UCSD-AML1 (cell line): ENCODE measurements around the gene CDA.

ENCODE experiments used
- DNase-seq: peaks from one replicate; lab custom pipeline; 2025; ENCODE audit not compliant: unreplicated experiment; lab: John Stamatoyannopoulos, UW

Gene CDA

DNA sequence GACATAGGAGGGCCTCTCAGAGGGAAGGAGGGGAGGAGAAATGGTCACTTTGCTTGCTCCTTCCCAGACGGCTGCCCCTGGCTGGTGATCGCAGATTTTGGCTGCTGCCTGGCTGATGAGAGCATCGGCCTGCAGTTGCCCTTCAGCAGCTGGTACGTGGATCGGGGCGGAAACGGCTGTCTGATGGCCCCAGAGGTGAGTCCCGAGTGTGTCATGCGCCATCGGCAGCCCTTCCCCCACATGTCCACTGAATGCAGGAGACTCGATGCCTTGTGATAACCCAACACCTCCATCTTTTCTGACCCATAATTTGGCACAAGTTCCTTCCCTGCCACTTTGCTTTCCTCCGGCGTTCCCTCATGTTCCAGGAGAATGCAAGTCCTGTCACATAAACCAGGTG lies 59.5 kb downstream of the CDA start:
- DNase-seq = no peak

DNA sequence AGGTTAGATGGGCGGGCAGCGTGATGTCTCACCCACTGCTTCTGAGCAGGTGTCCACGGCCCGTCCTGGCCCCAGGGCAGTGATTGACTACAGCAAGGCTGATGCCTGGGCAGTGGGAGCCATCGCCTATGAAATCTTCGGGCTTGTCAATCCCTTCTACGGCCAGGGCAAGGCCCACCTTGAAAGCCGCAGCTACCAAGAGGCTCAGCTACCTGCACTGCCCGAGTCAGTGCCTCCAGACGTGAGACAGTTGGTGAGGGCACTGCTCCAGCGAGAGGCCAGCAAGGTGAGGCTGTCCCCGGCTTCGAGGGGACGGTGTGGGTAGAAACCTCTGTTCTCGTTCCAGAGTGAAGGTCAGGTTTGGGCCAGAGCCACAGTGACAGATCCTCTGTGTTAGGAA lies 60.0 kb downstream of the CDA start:
- no peak for DNase-seq

DNA sequence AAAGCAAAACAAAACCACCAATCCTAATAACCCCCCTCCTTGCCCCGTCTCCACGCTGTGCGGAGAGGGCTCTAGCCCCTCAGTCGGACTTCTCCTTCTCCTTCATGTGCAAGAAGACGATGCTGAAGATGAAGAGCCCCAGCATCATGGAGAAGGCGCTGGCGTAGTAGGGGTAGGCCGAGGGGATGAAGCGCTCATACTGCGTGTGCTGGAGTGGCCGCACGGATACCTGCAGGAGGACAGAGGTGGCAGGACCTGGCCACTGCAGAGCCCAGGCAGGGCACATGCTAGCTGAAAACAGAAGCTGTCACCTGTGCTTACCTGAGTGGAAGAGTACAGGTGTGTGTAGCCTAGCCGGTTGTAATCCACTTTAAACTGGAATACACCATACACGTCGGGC lies 63.4 kb downstream of the CDA start:
- DNase-seq = no peak

DNA sequence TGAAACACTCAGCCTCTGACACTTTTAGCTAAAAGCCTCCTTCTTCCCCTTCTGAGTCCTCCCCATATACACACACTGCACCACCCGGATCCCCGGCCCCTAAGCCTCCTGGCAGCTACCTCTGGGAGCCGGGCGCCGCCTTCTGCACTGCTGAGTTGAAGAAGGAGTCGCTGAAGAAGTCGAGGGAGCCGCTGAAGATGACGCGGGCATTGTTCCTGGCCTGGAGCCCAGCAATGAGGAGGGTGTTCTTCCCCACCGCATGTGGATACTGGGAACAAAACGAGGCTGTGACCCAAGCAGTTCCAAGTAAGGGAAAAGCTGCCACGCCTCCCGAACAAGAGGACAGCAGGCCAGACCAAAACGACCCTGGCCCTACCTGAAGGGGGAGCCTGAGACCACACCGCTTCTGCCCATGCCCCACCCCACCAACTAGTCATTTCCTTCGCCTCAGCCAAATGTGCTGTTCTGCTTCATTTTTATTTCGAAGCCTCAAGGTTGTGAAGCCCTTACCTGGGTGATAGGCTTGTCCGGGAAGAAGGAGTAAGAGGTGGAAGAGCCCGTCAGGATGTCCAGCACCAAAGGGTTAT lies 65.3 kb downstream of the CDA start:
- DNase-seq = no peak

DNA sequence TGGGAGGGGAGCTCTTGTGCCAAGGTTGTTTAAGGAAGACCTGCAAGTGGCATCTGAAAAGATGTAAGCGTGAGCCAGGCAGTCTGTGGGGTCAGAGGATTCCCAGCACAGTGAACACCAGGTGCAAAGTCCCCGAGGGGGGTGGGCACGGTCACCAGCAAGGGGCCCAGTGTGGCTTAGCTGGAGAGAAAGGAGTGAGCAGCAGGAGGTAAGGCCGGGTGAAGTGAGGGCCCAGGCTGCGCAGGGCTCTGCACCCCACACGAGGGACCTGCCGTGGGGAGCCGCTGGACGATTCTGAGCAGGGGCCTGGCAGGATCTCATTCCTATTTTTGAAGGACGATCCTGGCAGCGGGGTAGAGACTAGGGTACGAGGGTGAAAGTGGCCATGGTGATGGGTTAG lies 68.1 kb downstream of the CDA start:
- no peak for DNase-seq

DNA sequence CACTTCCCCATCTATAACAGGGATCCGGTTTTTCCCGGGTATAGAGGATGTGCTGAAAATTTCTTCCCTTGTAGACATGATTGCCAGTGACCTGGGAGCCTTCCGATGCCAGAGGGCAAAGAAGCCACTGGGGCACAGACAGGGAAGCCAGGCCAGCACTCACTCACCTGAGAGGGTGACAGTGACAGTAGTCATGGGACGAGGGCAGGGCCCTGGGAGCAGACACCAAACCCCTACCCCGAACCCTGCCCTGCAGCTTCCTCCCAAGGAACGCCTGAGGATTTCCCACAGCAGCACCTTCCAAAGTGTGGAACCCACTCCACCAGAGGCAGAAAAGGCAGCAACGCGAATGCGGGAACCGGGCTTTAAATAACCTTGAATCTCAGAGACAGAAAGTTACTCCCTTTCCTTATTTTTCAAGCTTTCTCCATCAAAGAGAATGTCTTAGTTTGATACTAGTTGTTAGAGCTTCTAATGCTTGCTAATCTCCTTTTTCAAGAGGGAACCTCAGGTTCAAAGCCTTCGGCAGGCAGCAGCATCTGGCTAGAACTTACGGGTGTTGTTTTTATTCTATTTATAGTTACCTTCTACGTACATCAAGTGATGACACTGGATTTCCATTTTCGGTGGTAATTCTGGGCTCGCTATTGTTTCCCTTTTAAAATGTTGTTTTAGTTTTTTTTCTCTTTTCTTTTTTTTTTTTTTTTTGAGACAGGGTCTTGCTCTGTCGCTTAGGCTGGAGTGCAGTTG lies 69.4 kb downstream of the CDA start:
- DNase-seq = no peak

DNA sequence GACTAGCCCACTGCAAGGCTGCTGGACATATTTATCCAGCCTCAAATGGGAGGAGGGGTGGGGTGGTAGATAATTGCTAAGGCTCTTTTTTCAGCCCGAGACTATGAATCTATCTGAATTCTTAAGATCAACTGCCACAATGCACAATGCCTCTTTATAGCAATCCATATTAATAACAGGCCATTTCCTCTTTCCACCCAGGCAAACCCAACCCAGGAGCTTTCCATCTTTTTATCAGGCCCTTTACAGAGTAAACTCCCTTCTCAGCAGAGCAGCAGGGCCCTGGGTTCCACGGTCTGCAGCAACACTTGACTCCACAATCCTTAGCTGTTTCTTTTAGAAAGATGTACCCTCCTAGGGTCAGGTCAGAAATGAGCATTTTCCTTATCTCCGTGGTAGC lies 71.5 kb downstream of the CDA start:
- no peak for DNase-seq

DNA sequence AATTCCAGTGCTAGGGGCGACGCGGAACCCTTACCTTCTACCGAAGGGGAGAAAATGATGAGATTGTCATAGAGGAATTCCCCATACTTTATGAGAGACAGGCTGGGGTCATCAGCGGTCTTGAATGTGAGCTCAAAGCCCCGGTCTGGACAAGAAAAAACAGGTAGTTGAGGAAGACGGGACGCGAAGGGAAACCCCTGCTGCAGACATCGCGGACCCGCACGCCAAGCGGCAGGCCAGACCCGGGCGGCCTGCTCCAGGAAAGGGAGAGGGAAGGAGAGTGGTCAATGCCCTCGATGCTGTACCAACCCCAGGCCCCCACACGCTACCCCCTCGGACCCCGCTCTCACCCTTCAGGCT lies 71.9 kb downstream of the CDA start:
- no peak for DNase-seq

DNA sequence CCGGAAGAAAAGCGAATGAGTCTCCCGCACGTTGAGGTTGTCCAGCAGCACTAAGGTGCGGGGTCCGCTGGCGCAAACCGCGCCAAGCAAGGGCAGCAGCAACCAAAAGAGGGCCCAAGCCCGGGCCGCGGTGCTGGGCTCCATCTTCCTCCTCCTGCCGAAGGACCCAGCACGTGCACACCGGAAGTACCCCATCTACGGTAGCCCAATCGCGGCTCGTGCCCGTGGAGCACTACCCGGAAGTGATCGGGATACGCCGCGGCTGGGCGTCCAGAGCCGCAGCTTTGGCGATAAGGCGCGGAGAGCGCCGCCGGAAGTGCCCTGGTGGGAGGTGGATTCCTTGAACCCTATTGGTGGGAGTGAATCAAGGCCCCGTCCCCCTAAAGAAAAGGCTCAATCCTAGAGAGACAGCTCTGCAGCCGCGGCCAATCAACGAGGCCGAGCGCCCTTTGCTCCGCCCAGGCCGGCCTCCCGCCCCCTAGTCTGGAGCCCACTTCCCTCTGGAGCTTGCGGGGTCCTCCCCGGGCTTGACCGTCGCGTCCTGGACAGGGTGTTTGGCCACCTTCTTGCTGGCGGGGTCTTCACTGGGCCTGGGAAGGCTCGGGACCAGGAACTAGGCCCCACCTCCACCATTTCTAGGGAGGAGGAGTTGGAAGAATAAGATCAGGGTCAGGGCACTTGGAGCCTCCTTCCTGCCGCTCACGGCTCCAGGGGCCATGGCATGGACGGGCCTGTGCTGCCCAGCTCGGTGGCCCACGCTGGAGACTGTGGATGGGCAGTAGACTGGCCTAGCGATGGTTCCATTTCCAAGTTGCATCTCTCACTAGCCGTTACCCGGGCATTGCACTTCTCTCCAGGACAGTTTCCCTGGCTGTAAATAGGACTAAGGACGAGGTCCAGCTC lies 72.6 kb downstream of the CDA start, which contains the start of gene DDOST:
Gene DDOST (minus strand): TSS at position 163 of the 903 bp plus-strand sequence. CDS start 19 bp downstream, at position 144.
- DNase-seq = peak; percentile 98

DNA sequence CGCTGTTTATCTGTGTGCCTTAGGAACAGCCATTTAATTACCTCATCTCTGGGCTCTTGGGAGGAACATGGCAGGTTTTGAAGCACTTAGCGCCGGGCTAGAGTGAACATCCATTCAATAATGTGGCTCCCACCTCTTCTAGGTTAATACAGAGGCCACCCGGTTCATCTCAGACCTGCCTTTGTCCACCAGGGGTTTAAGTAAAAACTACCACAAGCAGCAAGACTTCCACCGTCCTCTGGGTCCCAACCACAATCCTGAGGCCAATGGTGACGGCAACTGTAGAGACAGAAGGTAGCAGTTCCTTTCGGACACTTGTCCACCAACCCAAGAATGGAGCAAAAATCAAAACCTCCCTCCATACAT lies 73.2 kb downstream of the CDA start:
- no peak for DNase-seq

DNA sequence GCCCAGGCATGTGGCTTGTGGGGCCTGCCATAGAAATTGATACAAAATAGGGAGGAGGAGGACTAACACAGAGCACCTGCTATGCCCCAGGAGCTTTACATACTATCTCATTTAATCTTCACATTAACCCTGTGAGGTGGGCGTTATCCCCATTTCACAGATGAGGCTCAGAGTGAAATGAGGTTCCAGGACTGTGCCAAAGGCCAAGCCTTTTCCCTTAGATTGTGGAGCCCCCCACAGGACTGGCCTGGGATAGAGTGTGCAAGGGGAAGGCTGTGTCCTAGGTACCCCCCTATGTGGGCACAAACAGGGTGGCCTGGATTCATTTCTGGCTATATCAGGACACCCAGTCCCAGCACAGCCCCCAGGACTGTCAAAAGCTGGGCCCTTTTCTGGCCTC lies 74.5 kb downstream of the CDA start:
- no peak for DNase-seq

DNA sequence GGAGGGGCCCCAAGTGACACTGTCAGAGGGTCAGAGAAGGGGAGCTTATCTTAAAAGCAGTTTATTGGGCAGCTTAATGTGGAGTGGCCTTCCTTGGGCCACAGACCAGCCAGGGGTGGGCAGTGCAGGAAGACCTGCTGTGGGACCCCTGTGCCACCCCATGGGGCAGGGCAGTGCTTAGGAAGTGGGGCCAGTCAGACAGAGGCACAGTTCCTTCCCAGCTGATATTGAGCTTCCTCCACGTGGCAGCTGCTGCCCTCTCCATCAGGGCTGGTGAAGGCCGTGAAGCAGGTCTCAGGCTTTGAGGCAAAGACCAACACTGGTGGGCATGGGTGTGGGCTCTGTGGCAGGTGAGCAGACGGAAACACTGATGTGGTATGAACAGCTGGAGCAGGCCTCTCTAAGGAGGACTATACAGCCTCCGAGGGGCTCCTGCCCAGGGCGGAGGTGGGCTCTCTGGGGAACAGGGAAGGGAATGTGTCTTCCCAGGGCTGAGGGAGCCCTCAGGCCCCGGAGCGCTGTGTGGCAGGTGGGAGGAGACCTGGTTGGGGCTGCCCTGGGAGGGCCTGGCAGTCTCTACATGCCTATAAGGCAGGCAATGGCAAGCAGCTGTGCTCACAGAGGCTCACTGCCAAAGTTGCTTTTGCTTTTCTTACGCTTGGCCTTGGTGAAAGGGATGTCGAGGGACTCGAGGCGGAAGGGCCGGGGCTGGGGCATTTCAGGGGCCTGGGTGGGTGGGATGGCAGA lies 75.2 kb downstream of the CDA start:
- DNase-seq = no peak

DNA sequence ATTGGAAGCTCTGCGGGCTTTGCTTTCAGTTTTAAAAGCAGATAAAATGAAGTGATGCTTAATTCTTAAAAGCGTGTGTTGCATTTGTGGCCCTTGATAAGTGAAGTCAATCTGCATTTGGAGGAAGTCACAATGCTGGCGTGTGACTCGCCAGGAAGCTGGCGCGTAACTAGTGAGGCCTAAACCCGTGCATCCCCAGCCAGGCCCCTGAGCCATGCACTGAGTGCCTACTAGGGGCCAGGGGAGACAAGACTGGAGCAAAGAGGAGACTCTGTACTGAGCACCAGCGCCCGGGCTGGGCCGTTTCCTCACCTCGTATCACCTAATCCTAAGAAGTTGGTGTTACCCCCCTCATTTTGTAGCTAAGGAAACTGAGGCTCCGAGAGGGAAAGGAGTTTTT lies 76.8 kb downstream of the CDA start:
- DNase-seq = peak; percentile 54

DNA sequence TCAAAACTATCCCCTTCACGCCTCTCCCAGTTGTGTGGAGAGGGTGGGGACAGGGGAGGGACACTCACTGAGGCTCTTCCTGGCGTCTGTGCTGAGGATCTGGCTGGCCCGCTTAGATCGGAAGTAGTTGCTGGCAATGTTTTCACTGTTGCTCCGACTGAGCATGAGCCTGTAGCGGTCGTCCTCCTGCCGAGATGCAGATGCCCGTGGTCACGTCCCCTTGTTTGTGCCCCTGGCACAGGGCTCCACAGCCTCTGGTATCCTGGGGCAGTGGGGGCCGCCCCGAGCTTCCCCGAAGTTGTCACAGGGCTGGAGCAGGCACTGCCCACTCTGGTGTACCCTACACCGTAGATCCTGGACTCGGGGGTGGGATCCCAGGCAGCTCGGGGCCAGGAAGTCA lies 77.2 kb downstream of the CDA start:
- no peak for DNase-seq

DNA sequence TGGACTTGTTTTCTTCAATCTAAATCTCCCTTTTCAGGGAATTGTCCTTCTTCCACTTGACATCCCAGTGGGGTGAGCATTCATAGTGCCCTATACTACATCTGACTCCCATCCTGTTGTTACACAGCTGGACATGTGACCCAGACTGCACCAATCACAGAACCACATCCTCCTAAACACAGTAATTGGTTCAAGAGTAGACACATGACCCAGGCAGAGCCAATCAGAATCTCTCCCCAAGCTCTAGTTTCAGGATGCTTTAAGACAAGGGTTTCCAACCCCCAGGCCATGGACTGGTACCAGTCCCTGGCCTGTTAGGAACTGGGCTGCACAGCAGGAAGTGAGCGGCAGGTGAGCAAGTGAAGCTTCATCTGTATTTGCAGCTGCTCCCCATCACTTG lies 77.9 kb downstream of the CDA start:
- DNase-seq = no peak
